ENCODE data around the gene FMO5. TPM values are rescaled to one million over a fixed set of nuclear protein-coding genes. Genes with fewer than 3 reads are reported as not detected.

Gene FMO5
- total and polyA plus RNA-seq, 2 of the 13 experiments (the other 11 are each of a cell fraction or from before 2014, with no cell fraction given): 48.2 to 149 TPM

DNA sequence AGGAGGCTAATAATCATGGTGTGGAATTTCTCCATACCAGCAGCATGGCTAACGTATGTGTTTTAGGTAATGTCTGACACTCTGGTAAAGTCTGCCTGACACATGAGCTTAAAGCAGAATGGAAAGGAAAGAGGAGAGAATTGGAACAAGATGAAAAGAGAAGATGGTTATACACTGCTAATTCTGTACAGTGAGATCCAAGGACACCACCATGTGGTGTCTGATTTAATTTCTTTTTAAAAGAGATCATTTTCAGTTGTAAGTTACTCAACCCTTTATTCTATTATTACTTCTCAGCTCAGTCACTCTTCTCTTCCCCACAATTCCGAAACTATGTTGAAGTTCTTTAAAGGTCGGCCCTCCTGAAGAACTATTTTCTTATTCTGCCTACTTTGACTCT lies 68.5 kb downstream of the FMO5 start (continued):
- TF ChIP-seq, protein P1, sequence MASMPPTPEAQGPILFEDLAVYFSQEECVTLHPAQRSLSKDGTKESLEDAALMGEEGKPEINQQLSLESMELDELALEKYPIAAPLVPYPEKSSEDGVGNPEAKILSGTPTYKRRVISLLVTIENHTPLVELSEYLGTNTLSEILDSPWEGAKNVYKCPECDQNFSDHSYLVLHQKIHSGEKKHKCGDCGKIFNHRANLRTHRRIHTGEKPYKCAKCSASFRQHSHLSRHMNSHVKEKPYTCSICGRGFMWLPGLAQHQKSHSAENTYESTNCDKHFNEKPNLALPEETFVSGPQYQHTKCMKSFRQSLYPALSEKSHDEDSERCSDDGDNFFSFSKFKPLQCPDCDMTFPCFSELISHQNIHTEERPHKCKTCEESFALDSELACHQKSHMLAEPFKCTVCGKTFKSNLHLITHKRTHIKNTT (CRISPR knock-in tag; IDR thresholded peaks at IDR 0.05): no peak

GRCh38 chr1:147152772-147153171 lies 72.4 kb downstream of the FMO5 start:
- Histone ChIP-seq H3K79me2 (ENCODE audit: insufficient read depth, low read length) (no peaks in the 10 kb centered on the region), H3K27me3 (ENCODE audit: control insufficient read depth in 1 of 2, insufficient read depth in 2 of 2, low read length in 2 of 2) (no peaks in the 10 kb centered on the region), H3K4me2 (ENCODE audit: low read depth, low read length) (no peak overlapping the region), H3K4me3 (replicated peaks in 1 of 3; ENCODE audit: insufficient read depth in 1 of 3, low read depth in 2 of 3, low read length in 3 of 3) (no peak overlapping the region), H2AFZ (ENCODE audit: low read length) (no peak overlapping the region), H4K20me1 (ENCODE audit: insufficient read depth, low read length) (no peaks in the 10 kb centered on the region), H3K9me3 (ENCODE audit: low read length) (no peaks in the 10 kb centered on the region), H3K36me3 (replicated peaks in 1 of 2; ENCODE audit: control insufficient read depth in 1 of 2, insufficient read depth in 2 of 2, low read length in 2 of 2) (peaks cover 14 to 32% of the 10 kb centered on the region in 2 experiments), H3K27ac (ENCODE audit: extremely low read length, insufficient read depth, low read length) (no peak overlapping the region), H3K9ac (ENCODE audit: insufficient read depth, low read depth, low read length) (no peak overlapping the region), H3K4me1 (ENCODE audit: insufficient read depth, low read length) (peaks cover 16% of the 10 kb centered on the region)
- no peak for FAIRE-seq
- POLR2A ChIA-PET: interaction anchor here (1.2 kb wide), 1 partner anchor 9 kb away, joined by 7 read pairs; no protein-coding TSS in a partner anchor
- intact Hi-C loops (cut with micrococcal nuclease; ENCODE audit: unreplicated experiment): no loop called here
- CTCF ChIA-PET (ENCODE audit: low intra/inter-chr PET ratio, low total read pairs): no interaction called here
- peak; percentile 66 for TF ChIP-seq RBM22 (optimal IDR thresholded peaks at IDR 0.05; ENCODE audit: low read length)
- TF ChIP-seq POLR2AphosphoS2 (IDR thresholded peaks at IDR 0.05; ENCODE audit: low read depth, low read length): no peak
- no peak for TF ChIP-seq ZNF142 (CRISPR knock-in tag; IDR thresholded peaks at IDR 0.05)
- peak; percentile 61; the same call in 1 of the 2 replicates for TF ChIP-seq ZFP1 (CRISPR knock-in tag; IDR thresholded peaks at IDR 0.05)
- peak; percentile 25; the same call in 1 of the 2 replicates for TF ChIP-seq HNF4A (CRISPR knock-in tag; IDR thresholded peaks at IDR 0.05)
- 0 out of 4 replicates have a peak, but pooled peaks of 1 of the 2 experiments have one; percentile 7 for TF ChIP-seq EP300 (IDR thresholded peaks at IDR 0.05; ENCODE audit: low read depth in 2 of 2, low read length in 2 of 2)
- no peak for TF ChIP-seq EP300 (CRISPR knock-in tag; IDR thresholded peaks at IDR 0.05; ENCODE audit: borderline replicate concordance)
- peak; percentile 33 for ATAC-seq
- in situ Hi-C loops (cut with HindIII; ENCODE audit: extremely low pct_ligation_motif_present, low pct_unique_long_range_greater_than_20kb): no loop called here
- 66% methylated on average over 3 of the region's 3 CpGs for WGBS (ENCODE audit: low lambda C conversion rate)
- BruUV-seq (replicated peaks): no TSS peak
- no peak for DNase-seq (ENCODE audit: low spot score)

All from HepG2 (cell line).